Eye (tissue), 1 donor: ENCODE measurements around the gene SHF.
"Not testable (repeated sequence)": the region's sequence is repeated elsewhere in the genome, so short reads cannot be mapped to it uniquely, and the experiment has no call there.

Experiments used
- DNase-seq: peaks from one replicate; pipeline ENCODE4 v3.0.0-alpha.2; 2015

SHF gene

GRCh38 chr15:45144775-45145174 is 43.0 kb downstream of the SHF start:
- DNase-seq: no peak

GRCh38 chr15:45143946-45144345 is 43.8 kb downstream of the SHF start:
- DNase-seq: no peak

GRCh38 chr15:45143056-45143455 is 44.7 kb downstream of the SHF start:
- no peak for DNase-seq

- no peak for DNase-seq
Observed at GRCh38 chr15:45141386-45141785, 46.4 kb downstream of the SHF start.

GRCh38 chr15:45140557-45141250 is 47.1 kb downstream of the SHF start:
- no peak for DNase-seq

GRCh38 chr15:45139770-45140169 is 48.0 kb downstream of the SHF start:
- no peak for DNase-seq

- no peak for DNase-seq
Observed at GRCh38 chr15:45138814-45139765, 48.7 kb downstream of the SHF start.

- no peak for DNase-seq
Observed at GRCh38 chr15:45137703-45138102, 50.1 kb downstream of the SHF start.

GRCh38 chr15:45136378-45136764 is 51.4 kb downstream of the SHF start:
- no peak for DNase-seq

- DNase-seq: not testable (repeated sequence)
Observed at GRCh38 chr15:45135705-45136377, 51.9 kb downstream of the SHF start.

GRCh38 chr15:45134682-45135604 is 52.8 kb downstream of the SHF start:
- peak; percentile 68 for DNase-seq

- DNase-seq: no peak
Observed at GRCh38 chr15:45134046-45134445, 53.7 kb downstream of the SHF start.

GRCh38 chr15:45133561-45133920 is 54.2 kb downstream of the SHF start:
- DNase-seq: no peak

- no peak for DNase-seq
Observed at GRCh38 chr15:45132844-45133560, 54.8 kb downstream of the SHF start.

GRCh38 chr15:45131510-45131909 is 56.3 kb downstream of the SHF start:
- no peak for DNase-seq

GRCh38 chr15:45130291-45131000 is 57.3 kb downstream of the SHF start:
- no peak for DNase-seq

GRCh38 chr15:45129651-45130129 is 58.1 kb downstream of the SHF start, which contains the start of the genes DUOX1 and DUOXA1:
TSS of gene DUOX1 (plus strand) at chr15:45129994. CDS start at chr15:45131967, 1,973 bp downstream.
TSS of gene DUOXA1 (minus strand) at chr15:45129879. CDS start at chr15:45123014, 6,865 bp downstream.
- DNase-seq: no peak

GRCh38 chr15:45128971-45129639 is 58.7 kb downstream of the SHF start:
- DNase-seq: no peak

- no peak for DNase-seq
Observed at GRCh38 chr15:45126535-45127158, 61.1 kb downstream of the SHF start.

- no peak for DNase-seq
Observed at GRCh38 chr15:45123397-45123796, 64.4 kb downstream of the SHF start.
